GM08714 (cell line): ENCODE data around the gene TNP1.

Experiments used
- H3K4me3 ChIP-seq: fragments of 200-500 bp; sonication (Bioruptor generic); 2 replicates; pipeline ENCODE4 v1.5.1; 2014; ENCODE audit warnings: mild to moderate bottlenecking, low read length, inconsistent platforms
- ZNF274 ChIP-seq: IDR thresholded peaks from 2 replicates; pipeline ENCODE4 v1.6.1; 2012; ENCODE audit warnings: mild to moderate bottlenecking, low read depth, low read length

Gene TNP1

GRCh38 chr2:216859944-216860343 is at the start of gene TNP1:
TNP1 (minus strand) TSS chr2:216860064; CDS start chr2:216860034, 30 bp downstream.
- no peak for TF ChIP-seq ZNF274

GRCh38 chr2:216908300-216908699 is 48.4 kb upstream of the TNP1 start:
- H3K4me3 ChIP-seq: no peak overlapping the region
- TF ChIP-seq ZNF274: no peak

More at GRCh38 chr2:216859944-216860343, at the start of gene TNP1:
- no peak within 1 kb of the TSS for H3K4me3 ChIP-seq

GRCh38 chr2:216905649-216906329 is 45.9 kb upstream of the TNP1 start:
- no peak for TF ChIP-seq ZNF274
- H3K4me3 ChIP-seq: no peak overlapping the region

- TF ChIP-seq ZNF274: no peak
- H3K4me3 ChIP-seq: no peak overlapping the region
Measured at GRCh38 chr2:216904974-216905373, 45.1 kb upstream of the TNP1 start.

- no peak overlapping the region for H3K4me3 ChIP-seq
- no peak for TF ChIP-seq ZNF274
Measured at GRCh38 chr2:216904554-216904953, 44.7 kb upstream of the TNP1 start.

GRCh38 chr2:216903470-216903869 is 43.6 kb upstream of the TNP1 start:
- TF ChIP-seq ZNF274: no peak
- no peak overlapping the region for H3K4me3 ChIP-seq

- no peak for TF ChIP-seq ZNF274
- no peak overlapping the region for H3K4me3 ChIP-seq
Measured at GRCh38 chr2:216901273-216901672, 41.4 kb upstream of the TNP1 start.

GRCh38 chr2:216900406-216900805 is 40.5 kb upstream of the TNP1 start:
- no peak overlapping the region for H3K4me3 ChIP-seq
- no peak for TF ChIP-seq ZNF274

- no peak overlapping the region for H3K4me3 ChIP-seq
- no peak for TF ChIP-seq ZNF274
Measured at GRCh38 chr2:216897561-216898203, 37.8 kb upstream of the TNP1 start.

GRCh38 chr2:216890138-216890537 is 30.3 kb upstream of the TNP1 start:
- no peak overlapping the region for H3K4me3 ChIP-seq
- TF ChIP-seq ZNF274: no peak

- no peak overlapping the region for H3K4me3 ChIP-seq
- no peak for TF ChIP-seq ZNF274
Measured at GRCh38 chr2:216888887-216889622, 29.2 kb upstream of the TNP1 start.

- no peak for TF ChIP-seq ZNF274
- H3K4me3 ChIP-seq: no peak overlapping the region
Measured at GRCh38 chr2:216888081-216888480, 28.2 kb upstream of the TNP1 start.

GRCh38 chr2:216887138-216887537 is 27.3 kb upstream of the TNP1 start:
- no peak overlapping the region for H3K4me3 ChIP-seq
- no peak for TF ChIP-seq ZNF274

GRCh38 chr2:216885117-216885553 is 25.3 kb upstream of the TNP1 start:
- no peak overlapping the region for H3K4me3 ChIP-seq
- TF ChIP-seq ZNF274: no peak

- H3K4me3 ChIP-seq: no peak overlapping the region
- no peak for TF ChIP-seq ZNF274
Measured at GRCh38 chr2:216884347-216884746, 24.5 kb upstream of the TNP1 start.
